ENCODE measurements around the gene IGSF23. TPM values are rescaled to one million over a fixed set of nuclear protein-coding genes. Genes with fewer than 3 reads are reported as not detected.

The IGSF23 gene
- total and polyA plus RNA-seq, 7 donors, result not detected

- no peak overlapping the region for H3K27ac ChIP-seq
- intact Hi-C loops (cut with DNase I), result no loop called here
- WGBS, 2 donors, result 48 to 51% methylated on average over 1 of the region's 1 CpG
- H3K4me1 ChIP-seq, result peaks cover 0 to 22% (median 2%) of the 10 kb centered on the region in 4 donors
- no peak overlapping the region for H3K4me3 ChIP-seq
- H3K36me3 ChIP-seq, result peaks cover 0 to 4% (median 0%) of the 10 kb centered on the region in 4 donors
- no peak for TF ChIP-seq POLR2A (IDR thresholded peaks at IDR 0.05)
- TF ChIP-seq EP300 (IDR thresholded peaks at IDR 0.05), result no peak
- TF ChIP-seq POLR2AphosphoS5 (IDR thresholded peaks at IDR 0.05), result no peak
- TF ChIP-seq CTCF (IDR thresholded peaks at IDR 0.05), result no peak
- no peaks in the 10 kb centered on the region for H3K9me3 ChIP-seq
- H3K27me3 ChIP-seq, result no peaks in the 10 kb centered on the region
- DNase-seq, result no peak
These were observed 29.0 kb downstream of the IGSF23 start for GRCh38 chr19:44642377-44642776.

- peak; percentile 38 to 42 for TF ChIP-seq POLR2A (IDR thresholded peaks at IDR 0.05)
- no peak for TF ChIP-seq EP300 (IDR thresholded peaks at IDR 0.05)
- peak; percentile 52 to 76 (median 66) for TF ChIP-seq POLR2AphosphoS5 (IDR thresholded peaks at IDR 0.05)
- peak; percentile 80 for DNase-seq
- no peaks in the 10 kb centered on the region for H3K9me3 ChIP-seq
- WGBS, 2 donors, result 1% methylated on average over 70 of the region's 70 CpGs
- H3K4me1 ChIP-seq, result peaks cover 0 to 34% (median 7%) of the 10 kb centered on the region in 4 donors
- peak within 1 kb of the TSS; percentile 74 to 92 (median 81) for H3K27ac ChIP-seq
- no peaks in the 10 kb centered on the region for H3K27me3 ChIP-seq
- intact Hi-C loops (cut with DNase I), result no loop called here
- peaks cover 0 to 11% (median 0%) of the 10 kb centered on the region in 4 donors for H3K36me3 ChIP-seq
- H3K4me3 ChIP-seq, result peak within 1 kb of the TSS; percentile 56 to 93 (median 66)
These were observed 30.4 kb downstream of the IGSF23 start, which contains the start of gene PVR for GRCh38 chr19:44643605-44644401. Gene PVR (plus strand): TSS chr19:44643910. CDS start chr19:44644097, 187 bp downstream.

GRCh38 chr19:44644402-44645016 is 31.1 kb downstream of the IGSF23 start:
- TF ChIP-seq CTCF (IDR thresholded peaks at IDR 0.05), result no peak
- no peak for TF ChIP-seq EP300 (IDR thresholded peaks at IDR 0.05)
- peak in 1 of 4 donors; percentile 55 for TF ChIP-seq POLR2AphosphoS5 (IDR thresholded peaks at IDR 0.05)
- H3K4me1 ChIP-seq, result peaks cover 0 to 36% (median 8%) of the 10 kb centered on the region in 4 donors
- 4 to 14% methylated on average over 13 of the region's 13 CpGs for WGBS, 2 donors
- H3K4me3 ChIP-seq, result peak overlapping the region; percentile 56 to 93 (median 66)
- peaks cover 0 to 11% (median 0%) of the 10 kb centered on the region in 4 donors for H3K36me3 ChIP-seq
- no peaks in the 10 kb centered on the region for H3K9me3 ChIP-seq
- H3K27ac ChIP-seq, result peak overlapping the region; percentile 74 to 92 (median 81)
- H3K27me3 ChIP-seq, result no peaks in the 10 kb centered on the region
- intact Hi-C loops (cut with DNase I), result no loop called here
- DNase-seq, result peak; percentile 68

- WGBS, 2 donors, result 75 to 83% methylated on average over 8 of the region's 8 CpGs
- no peak for DNase-seq
- no peaks in the 10 kb centered on the region for H3K9me3 ChIP-seq
- H3K4me1 ChIP-seq, result peaks cover 0 to 36% (median 8%) of the 10 kb centered on the region in 4 donors
- H3K27ac ChIP-seq, result no peak overlapping the region
- intact Hi-C loops (cut with DNase I), result no loop called here
- H3K36me3 ChIP-seq, result peaks cover 4 to 22% (median 9%) of the 10 kb centered on the region in 4 donors
- TF ChIP-seq CTCF (IDR thresholded peaks at IDR 0.05) (no peak), POLR2AphosphoS5 (IDR thresholded peaks at IDR 0.05) (no peak), EP300 (IDR thresholded peaks at IDR 0.05) (no peak), POLR2A (IDR thresholded peaks at IDR 0.05) (no peak)
- H3K27me3 ChIP-seq, result no peaks in the 10 kb centered on the region
- no peak overlapping the region for H3K4me3 ChIP-seq
These were observed 32.2 kb downstream of the IGSF23 start for GRCh38 chr19:44645407-44646048.

- intact Hi-C loops (cut with DNase I), result no loop called here
- Histone ChIP-seq H3K27ac (no peak overlapping the region), H3K27me3 (no peaks in the 10 kb centered on the region), H3K36me3 (peaks cover 4 to 27% (median 13%) of the 10 kb centered on the region in 4 donors), H3K4me3 (no peak overlapping the region), H3K4me1 (peaks cover 0 to 36% (median 8%) of the 10 kb centered on the region in 4 donors), H3K9me3 (no peaks in the 10 kb centered on the region)
- no peak for DNase-seq
- TF ChIP-seq POLR2A (IDR thresholded peaks at IDR 0.05), result no peak
- no peak for TF ChIP-seq POLR2AphosphoS5 (IDR thresholded peaks at IDR 0.05)
- WGBS, 2 donors, result 92 to 95% methylated on average over 3 of the region's 3 CpGs
These were observed 32.7 kb downstream of the IGSF23 start for GRCh38 chr19:44646049-44646416.

Data from sigmoid colon (tissue), 7 donors.